HG03025 (cell line): ENCODE measurements around the gene FUOM.
A peak's percentile ranks its signal among the peaks of the same experiment; 100 is the strongest.
"Not testable (repeated sequence)": the region's sequence is repeated elsewhere in the genome, so short reads cannot be mapped to it uniquely, and the experiment has no call there.

ENCODE experiments used
- ATAC-seq: cut with Tn5 transposase; IDR thresholded peaks from one replicate; pipeline ENCODE4 v1.9.1; 2021; ENCODE audit warnings: mild to moderate bottlenecking, moderate library complexity; ENCODE audit not compliant: unreplicated experiment, low FRiP score

The FUOM gene

DNA sequence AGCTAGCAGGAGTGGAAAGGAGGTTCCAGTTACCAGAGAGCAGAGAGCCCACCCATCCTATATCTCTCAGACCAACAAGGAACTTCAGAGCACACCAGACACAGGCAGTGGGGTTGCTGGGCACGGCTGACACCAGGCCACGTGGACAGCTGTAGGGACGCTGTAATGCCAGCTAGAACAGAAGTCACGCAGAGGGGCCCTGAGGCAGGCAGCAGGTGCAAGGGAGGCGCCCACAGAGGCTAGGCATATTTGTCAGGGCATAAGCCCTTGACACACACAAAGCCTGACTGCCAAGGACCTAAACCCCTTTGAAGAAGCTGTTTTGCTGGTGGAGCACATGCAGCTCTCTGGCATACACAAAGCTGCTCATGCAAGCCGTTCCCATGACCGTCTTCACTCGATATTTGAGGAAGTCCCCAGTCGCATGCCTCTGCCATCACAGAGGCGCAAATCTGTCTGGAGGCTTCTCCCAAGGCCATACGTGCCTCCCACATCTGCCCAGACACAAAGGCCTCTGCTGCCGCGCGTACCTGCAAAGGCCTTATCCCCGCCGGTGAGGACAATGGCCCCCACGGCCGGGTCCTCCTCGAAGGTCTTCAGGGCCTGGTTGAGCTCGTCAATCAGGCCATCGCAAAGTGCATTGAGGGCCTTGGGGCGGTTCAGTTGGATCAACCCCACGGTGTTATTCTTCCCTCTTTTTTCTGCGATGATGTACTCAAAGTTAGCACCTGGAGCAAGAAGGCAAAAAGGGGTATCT lies 12.4 kb upstream of the FUOM start:
- no peak for ATAC-seq

DNA sequence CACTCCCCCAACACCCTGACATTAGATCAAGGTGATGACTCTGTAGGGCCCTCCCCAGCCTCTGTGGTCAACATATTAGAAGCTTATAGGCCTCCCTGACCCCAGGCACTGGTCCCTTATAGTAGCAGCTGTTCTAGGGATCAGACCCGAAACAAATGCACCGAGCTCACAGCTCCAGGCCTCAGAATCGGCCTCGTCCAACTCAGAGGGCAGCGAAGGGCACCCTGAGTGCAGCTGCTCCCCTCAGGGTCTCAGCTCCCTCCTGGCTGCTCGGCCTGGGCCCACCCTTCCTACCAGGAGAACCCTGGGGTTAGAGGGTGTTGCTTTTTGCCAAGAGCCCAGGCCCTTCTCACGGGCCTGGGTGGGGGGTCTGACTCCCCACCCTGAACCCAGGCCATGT lies 10.3 kb upstream of the FUOM start:
- no peak for ATAC-seq

DNA sequence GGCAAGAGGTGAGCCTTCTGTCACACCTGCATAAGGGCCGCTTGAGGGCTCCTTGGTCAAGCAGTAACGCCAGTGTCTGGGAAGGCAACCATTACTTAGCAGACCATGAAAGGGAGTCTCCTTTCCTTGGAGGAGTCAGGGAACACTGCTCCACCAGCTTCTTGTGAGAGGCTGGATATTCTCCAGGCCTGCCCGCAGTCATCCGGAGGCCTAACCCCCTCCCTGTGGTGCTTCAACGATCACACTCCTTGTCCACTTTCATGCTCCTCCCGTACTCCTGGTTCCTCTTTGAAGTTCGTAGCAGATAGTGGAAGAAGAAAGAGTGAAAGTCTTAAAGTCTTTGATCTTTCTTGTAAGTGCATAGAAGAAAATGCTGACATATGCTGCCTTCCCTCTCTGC lies 9.6 kb upstream of the FUOM start:
- ATAC-seq: not testable (repeated sequence)

GRCh38 chr10:133366751-133367150 lies 8.9 kb upstream of the FUOM start:
- no peak for ATAC-seq

GRCh38 chr10:133366130-133366478 lies 8.3 kb upstream of the FUOM start:
- ATAC-seq: no peak

GRCh38 chr10:133365461-133366129 lies 7.8 kb upstream of the FUOM start:
- ATAC-seq: no peak

DNA sequence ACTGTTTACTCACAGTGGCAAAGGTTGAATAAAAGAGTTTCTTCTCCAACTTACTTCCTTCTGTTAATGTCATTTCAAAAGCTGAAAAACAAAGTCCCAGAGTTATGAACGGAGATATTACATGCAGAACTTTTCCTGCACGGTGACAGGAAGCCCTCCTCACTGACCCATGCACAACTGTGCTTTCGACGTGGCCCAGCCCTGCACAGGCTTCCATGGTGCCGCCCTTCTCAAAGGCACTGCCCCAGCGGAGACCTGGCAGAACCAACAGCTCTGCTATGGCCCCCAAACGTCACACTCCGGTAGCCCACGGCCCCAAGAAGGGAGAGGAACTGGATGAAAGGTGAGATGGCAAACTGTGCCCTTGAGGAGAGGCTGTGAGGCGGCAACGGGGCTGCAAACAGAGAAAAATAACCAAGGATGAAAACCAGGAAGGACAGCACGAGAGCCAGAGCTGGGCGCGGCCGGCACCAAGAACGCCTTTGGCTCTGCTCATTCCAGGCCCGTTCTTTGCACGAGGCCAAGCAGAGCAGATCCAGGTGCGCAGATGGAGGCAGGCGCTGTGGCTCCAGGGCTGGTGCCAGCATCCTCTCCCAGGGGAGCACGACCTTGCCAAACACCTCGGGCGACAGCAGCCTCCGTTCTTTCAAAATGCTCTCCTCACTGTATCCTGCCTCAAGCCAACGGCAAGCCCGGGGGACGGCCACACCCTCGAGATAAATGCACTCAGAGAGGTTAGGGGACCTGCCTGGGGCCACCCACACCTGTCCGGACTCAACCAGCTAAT lies 7.0 kb upstream of the FUOM start:
- ATAC-seq: no peak

DNA sequence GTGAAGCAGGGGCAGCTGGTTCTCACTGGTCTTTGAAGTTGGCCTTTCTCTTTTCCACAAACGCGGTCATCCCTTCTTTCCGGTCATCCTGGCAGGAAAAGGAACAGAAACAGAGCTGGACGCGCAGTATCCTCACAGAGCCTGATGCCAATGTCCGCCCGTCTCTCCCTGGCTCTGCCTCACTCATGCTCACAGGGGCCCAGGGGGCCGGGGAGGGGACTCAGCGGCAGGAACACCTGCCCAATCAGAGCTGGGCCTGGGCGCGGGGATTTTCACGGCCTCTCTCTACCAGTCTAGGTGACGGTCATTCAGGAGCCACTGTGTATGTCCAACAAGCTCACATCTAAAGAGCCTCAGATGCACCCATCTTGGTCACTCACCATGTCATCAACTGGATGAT lies 5.0 kb upstream of the FUOM start:
- ATAC-seq: no peak

- ATAC-seq: no peak
These were observed 4.1 kb upstream of the FUOM start for GRCh38 chr10:133361773-133362441.

GRCh38 chr10:133361227-133361626 lies 3.4 kb upstream of the FUOM start:
- ATAC-seq: no peak

DNA sequence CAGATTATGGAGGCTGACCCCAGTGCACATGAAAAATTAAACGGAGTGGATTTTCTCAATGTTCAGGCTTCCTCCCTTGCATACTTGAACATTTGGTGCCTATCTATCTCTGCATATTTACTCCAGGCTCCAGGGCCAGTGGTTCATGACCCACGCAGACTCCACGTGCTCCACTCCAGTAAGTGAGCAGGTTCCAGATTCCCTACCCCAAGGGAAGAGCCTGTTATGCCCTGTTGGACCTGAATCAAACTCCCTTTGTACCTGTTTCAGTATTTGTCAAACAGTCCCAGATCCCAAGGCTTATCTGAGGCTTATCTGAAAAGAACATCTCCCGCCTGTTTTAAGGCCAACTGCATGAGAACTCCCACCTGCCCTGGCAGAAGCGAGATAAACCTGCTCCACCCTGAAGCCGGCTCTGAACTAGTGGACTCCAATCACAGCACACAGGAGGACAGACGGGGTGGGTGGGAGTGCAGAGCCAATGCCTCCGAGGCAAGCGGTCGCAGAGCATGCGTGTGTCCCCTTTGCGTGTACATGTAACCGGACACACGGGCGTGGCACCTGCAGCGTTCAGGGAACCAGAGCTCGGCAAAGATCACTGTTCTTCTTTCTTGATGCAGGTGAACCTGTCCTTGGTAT lies 2.3 kb upstream of the FUOM start:
- ATAC-seq: no peak

GRCh38 chr10:133359554-133359971 lies 1.7 kb upstream of the FUOM start:
- no peak for ATAC-seq

DNA sequence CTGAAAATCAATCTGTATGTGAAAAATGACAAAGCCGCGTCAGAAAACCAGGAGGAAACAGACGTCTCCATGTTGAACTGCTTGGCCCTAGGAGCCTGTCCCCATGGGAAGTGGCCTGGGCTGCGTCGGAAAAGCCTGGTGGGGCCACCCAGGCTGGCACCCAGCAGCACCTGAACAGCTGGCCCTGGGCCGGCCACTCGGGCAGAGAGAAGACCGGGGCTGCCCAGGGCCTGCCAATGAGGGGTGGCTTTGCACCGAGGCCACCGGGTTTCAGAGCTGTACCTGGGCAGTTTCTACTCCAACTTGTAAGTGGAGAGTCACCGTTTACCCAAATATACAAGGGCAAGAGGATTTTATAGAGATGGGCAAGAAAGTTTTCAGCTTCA lies 1.1 kb upstream of the FUOM start:
- no peak for ATAC-seq

DNA sequence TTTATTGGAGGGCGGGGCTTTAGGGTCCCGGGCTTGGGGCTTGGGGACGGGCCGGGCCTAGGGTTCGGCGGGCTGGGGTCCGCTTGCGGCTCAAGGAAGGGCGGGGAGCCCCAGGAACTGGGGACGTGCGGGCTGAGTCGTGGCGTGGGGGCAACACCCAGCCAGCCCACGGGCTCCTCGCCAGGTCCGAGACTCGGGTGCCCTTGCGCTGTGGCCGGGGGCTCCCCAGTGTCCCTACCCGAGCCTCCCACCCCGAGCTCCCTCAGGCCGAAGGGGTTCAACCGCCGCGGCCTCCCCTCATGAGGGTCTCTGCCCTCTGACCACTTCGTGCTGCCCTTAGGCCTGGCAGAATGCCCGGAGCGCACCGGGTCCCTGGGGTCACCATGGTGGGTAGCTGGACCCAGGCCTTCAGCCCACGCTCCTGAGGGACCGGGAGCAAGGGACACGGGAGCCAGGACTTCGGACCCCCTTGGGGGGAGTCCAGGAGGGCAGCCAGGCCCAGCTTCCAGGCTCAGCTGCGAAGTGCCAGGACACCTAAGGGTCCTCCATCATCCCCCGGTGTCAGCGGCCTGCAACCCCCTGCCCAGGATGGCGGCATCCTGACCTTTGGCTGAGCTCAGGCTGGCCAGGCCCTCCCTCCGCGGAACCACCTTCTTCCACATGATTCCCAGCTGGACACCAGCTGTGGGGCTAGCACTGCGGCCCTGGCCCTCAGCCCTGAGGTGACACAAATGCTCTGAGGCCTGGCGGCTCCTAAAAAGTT lies 524 bp upstream of the FUOM start:
- no peak for ATAC-seq

DNA sequence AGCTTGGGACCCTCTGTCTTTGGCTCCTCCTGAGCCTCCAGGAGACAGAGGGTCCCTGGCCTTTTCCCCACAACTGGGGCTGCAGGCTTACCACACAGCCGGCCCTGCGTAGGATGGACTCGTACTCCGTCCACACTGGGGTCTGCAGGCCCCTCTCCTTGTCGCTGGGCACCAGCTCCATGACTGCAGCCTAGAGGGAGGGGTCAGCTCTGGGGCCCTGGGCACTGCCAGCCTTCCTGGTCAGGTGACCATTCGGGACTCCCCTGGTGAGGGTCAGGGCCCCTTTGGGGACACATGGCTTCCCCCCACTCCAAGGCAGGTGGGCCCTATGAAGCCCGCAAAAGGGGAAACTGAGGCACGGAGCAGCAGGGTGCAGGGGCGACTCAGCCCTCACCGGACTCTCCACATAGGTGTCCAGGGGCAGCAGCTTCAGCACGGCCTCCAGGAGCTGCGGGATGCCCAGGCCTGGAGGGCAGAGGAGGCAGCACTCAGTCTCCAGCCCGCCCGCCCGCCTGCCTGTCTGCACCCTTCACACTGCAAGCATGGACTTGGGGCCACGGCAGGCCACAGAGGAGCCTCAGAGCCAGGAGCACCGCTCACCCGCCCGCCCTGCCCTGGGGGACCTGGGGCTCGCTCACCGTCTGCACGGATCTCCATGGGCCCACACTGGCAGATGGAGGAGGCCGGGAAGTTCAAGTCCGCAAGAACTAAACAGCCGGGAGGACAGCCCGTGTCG lies 1.1 kb downstream of the FUOM start:
- peak; percentile 2 for ATAC-seq

DNA sequence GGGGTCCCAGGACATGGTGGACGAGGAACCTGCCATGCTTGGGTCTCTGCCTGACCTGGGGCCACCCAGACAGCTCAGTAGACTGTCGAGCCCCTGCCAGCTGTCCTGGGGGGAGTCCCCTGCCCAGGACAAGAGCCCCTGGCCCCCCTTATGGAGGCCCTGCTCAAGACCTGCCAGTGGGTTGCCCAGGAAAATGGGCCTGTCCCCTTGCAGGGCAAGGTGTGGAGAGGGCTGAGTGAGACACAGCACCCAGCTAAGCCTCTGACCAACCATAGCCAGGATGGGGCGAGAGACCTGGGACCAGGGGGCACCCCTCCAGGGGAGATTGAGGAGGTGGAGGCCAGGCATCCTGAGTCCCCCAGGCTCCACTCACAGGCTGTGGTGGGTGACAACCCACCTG lies 1.8 kb downstream of the FUOM start:
- ATAC-seq: no peak

DNA sequence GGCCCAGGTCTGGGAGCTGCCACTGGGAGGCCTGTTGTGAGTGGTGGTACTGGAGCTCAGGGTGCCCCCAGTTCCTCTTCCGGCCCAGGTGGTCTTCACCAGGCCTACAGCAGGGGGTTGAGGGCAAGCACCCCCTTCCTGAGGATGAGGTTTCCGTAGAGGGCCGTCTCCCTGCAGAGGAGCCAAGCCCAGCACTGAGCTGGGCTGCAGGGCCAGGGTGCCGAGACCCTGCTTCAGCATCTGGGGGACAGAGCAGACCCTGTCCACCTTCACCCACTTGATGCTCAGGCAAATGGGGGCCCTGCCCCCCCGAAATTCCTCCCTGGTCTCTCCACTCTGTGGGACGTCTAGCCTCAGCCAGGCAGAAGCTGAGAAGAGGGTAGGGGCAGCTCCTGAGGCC lies 2.6 kb downstream of the FUOM start:
- no peak for ATAC-seq

- ATAC-seq: no peak
These were observed 3.1 kb downstream of the FUOM start for GRCh38 chr10:133354672-133355240.
